ENCODE data around the gene RAI14. TPM values are rescaled to one million over a fixed set of nuclear protein-coding genes. Genes with fewer than 3 reads are reported as not detected.
"Not testable (repeated sequence)": the region's sequence is repeated elsewhere in the genome, so short reads cannot be mapped to it uniquely, and the experiment has no call there.

The RAI14 gene
- total and polyA plus RNA-seq, 2 donors (not counting 3 experiments of a cell fraction or from before 2014, with no cell fraction given) = 114 to 369 TPM

- Histone ChIP-seq H3K4me3 (replicated peaks in 1 of 3; ENCODE audit: insufficient read depth in 1 of 3, low read depth in 1 of 3, low read length in 3 of 3) (no peak overlapping the region), H3K36me3 (ENCODE audit: control insufficient read depth in 2 of 2, extremely low read depth in 1 of 2, insufficient read depth in 2 of 2, low read length in 2 of 2) (no peaks in the 10 kb centered on the region), H3K9ac (replicated peaks; ENCODE audit: extremely low read depth, insufficient read depth, low read length) (no peak overlapping the region), H3K4me1 (ENCODE audit: control insufficient read depth, extremely low read depth, insufficient read depth, low read length) (no peaks in the 10 kb centered on the region), H3K9me1 (replicated peaks; ENCODE audit: control insufficient read depth, extremely low read depth, insufficient read depth, low read length) (no peaks in the 10 kb centered on the region), H3K27me3 (ENCODE audit: control insufficient read depth in 2 of 2, insufficient read depth in 2 of 2, low read length in 2 of 2) (no peaks in the 10 kb centered on the region), H3K79me2 (ENCODE audit: control insufficient read depth, insufficient read depth, low read length) (peaks cover 34% of the 10 kb centered on the region), H3K4me2 (ENCODE audit: insufficient read depth, low read length) (no peak overlapping the region), H3K27ac (ENCODE audit: insufficient read depth, low read depth, low read length) (no peak overlapping the region), H4K20me1 (replicated peaks; ENCODE audit: control insufficient read depth, extremely low read depth, insufficient read depth, low read length) (peaks cover 4% of the 10 kb centered on the region), H2AFZ (ENCODE audit: low read depth, low read length) (no peak overlapping the region), H3K9me3 (replicated peaks; ENCODE audit: control insufficient read depth, insufficient read depth, low read length) (no peaks in the 10 kb centered on the region)
- FAIRE-seq (no peak), DNase-seq (ENCODE audit: low read depth, low spot score) (no peak)
- ChIA-PET POLR2A (no interaction called here), CTCF (no interaction called here)
- dilution Hi-C loops (cut with MboI; ENCODE audit: extremely low pct_ligation_motif_present, low sequenced_read_pairs) (no loop called here), intact Hi-C loops (cut with micrococcal nuclease) (no loop called here)
- no TSS peak for BruUV-seq (replicated peaks)
- TF ChIP-seq, protein P1, sequence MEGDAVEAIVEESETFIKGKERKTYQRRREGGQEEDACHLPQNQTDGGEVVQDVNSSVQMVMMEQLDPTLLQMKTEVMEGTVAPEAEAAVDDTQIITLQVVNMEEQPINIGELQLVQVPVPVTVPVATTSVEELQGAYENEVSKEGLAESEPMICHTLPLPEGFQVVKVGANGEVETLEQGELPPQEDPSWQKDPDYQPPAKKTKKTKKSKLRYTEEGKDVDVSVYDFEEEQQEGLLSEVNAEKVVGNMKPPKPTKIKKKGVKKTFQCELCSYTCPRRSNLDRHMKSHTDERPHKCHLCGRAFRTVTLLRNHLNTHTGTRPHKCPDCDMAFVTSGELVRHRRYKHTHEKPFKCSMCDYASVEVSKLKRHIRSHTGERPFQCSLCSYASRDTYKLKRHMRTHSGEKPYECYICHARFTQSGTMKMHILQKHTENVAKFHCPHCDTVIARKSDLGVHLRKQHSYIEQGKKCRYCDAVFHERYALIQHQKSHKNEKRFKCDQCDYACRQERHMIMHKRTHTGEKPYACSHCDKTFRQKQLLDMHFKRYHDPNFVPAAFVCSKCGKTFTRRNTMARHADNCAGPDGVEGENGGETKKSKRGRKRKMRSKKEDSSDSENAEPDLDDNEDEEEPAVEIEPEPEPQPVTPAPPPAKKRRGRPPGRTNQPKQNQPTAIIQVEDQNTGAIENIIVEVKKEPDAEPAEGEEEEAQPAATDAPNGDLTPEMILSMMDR (IDR thresholded peaks at IDR 0.05; ENCODE audit: extremely low read depth in 1 of 2, insufficient read depth in 1 of 2, low read depth in 1 of 2, low read length in 2 of 2) = no peak
- TF ChIP-seq JUN (IDR thresholded peaks at IDR 0.05; ENCODE audit: borderline replicate concordance, insufficient read depth, insufficient read length, low read depth) (no peak), FOS (IDR thresholded peaks at IDR 0.05; ENCODE audit: borderline replicate concordance, insufficient read depth, low read length) (no peak)
These were observed 122.1 kb downstream of the RAI14 start for GRCh38 chr5:34778091-34778850.

DNA sequence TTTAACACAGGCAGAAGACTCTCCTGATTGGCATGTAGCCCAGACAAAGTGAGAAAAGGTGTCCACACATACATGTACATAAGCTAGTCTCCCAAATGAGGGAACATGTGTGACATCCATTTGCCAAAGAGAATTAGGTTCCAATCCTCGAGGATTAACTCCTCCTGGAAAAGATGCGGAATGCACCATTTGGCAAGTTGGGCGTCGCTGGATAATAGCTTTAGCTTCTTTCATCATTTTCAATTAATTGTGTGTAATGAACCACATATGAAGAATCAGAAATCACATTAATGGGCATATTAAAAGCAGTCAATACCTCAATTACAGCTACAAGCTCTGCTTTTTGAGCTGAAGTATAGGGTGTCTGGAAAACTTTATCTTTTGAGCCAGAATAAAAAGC lies 127.8 kb downstream of the RAI14 start:
- H3K9ac ChIP-seq (replicated peaks; ENCODE audit: extremely low read depth, insufficient read depth, low read length); H3K9me1 ChIP-seq (replicated peaks; ENCODE audit: control insufficient read depth, extremely low read depth, insufficient read depth, low read length); H3K4me3 ChIP-seq (replicated peaks in 1 of 3; ENCODE audit: insufficient read depth in 1 of 3, low read depth in 1 of 3, low read length in 3 of 3); DNase-seq (ENCODE audit: low read depth, low spot score); intact Hi-C loops (cut with micrococcal nuclease); FAIRE-seq; H2AFZ ChIP-seq (ENCODE audit: low read depth, low read length); dilution Hi-C loops (cut with MboI; ENCODE audit: extremely low pct_ligation_motif_present, low sequenced_read_pairs); H3K27me3 ChIP-seq (ENCODE audit: control insufficient read depth in 2 of 2, insufficient read depth in 2 of 2, low read length in 2 of 2); POLR2A ChIA-PET; H4K20me1 ChIP-seq (replicated peaks; ENCODE audit: control insufficient read depth, extremely low read depth, insufficient read depth, low read length); H3K36me3 ChIP-seq (ENCODE audit: control insufficient read depth in 2 of 2, extremely low read depth in 1 of 2, insufficient read depth in 2 of 2, low read length in 2 of 2); H3K9me3 ChIP-seq (replicated peaks; ENCODE audit: control insufficient read depth, insufficient read depth, low read length); H3K27ac ChIP-seq (ENCODE audit: insufficient read depth, low read depth, low read length); BruUV-seq (replicated peaks); H3K4me2 ChIP-seq (ENCODE audit: insufficient read depth, low read length): not testable (repeated sequence)
- Histone ChIP-seq H3K79me2 (ENCODE audit: control insufficient read depth, insufficient read depth, low read length) (peaks cover 32% of the 10 kb centered on the region), H3K4me1 (ENCODE audit: control insufficient read depth, extremely low read depth, insufficient read depth, low read length) (peaks cover 13% of the 10 kb centered on the region)
- CTCF ChIA-PET = interaction anchor here (1.0 to 1.8 kb wide), 2 partner anchors 9 to 97 kb away, joined by 3 to 4 read pairs; no protein-coding TSS in a partner anchor

Data from endothelial cell of umbilical vein (primary cell).